ENCODE data around the gene LRG1. TPM values are rescaled to one million over a fixed set of nuclear protein-coding genes. Genes with fewer than 3 reads are reported as not detected.

The LRG1 gene
- total RNA-seq (2012; rRNA removed), result under 0.01 TPM in 1 of 2 replicates, not detected in the other

GRCh38 chr19:4539693-4540581 is at the start of gene LRG1:
LRG1 (minus strand) TSS chr19:4540036; CDS start chr19:4540013, 23 bp downstream.
- H3K4me1 ChIP-seq (ENCODE audit: control insufficient read depth, insufficient read depth, low read length), result no peaks in the 10 kb centered on the region
- H3K9ac ChIP-seq (ENCODE audit: low read depth, low read length), result no peak within 1 kb of the TSS
- H3K4me2 ChIP-seq (ENCODE audit: low read length), result no peak within 1 kb of the TSS
- no peaks in the 10 kb centered on the region for H3K9me3 ChIP-seq (replicated peaks; ENCODE audit: low read length)
- H3K36me3 ChIP-seq (ENCODE audit: insufficient read depth, low read length), result no peaks in the 10 kb centered on the region
- H3K27me3 ChIP-seq (ENCODE audit: control insufficient read depth, insufficient read depth, low read length), result peaks cover 38% of the 10 kb centered on the region
- H3K4me3 ChIP-seq (ENCODE audit: low read length), result no peak within 1 kb of the TSS

DNA sequence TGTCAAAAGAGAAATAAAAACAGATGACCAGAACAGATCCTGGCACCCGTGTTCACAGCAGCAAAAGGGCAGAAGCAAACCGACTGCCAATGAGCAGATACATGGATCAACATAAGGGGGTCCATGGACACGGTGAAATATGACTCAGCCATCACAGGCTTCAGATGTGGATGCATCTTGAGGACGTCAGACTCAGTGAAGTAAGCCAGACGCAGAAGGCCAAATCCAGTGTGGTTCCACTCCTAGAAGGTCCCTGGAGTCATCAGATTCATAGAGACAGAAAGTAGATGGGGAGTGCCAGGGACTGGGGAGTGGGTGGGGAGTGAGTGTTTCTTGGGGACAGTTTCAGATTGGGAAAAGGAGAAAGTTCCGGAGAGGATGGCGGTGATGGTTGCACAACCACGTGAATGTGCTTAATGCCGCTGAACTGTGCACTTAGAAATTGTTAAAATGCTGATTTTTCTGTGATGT is 48.5 kb upstream of the LRG1 start:
- Histone ChIP-seq H3K27me3 (ENCODE audit: control insufficient read depth, insufficient read depth, low read length) (peaks cover 33% of the 10 kb centered on the region), H3K9me3 (replicated peaks; ENCODE audit: low read length) (no peaks in the 10 kb centered on the region), H3K36me3 (ENCODE audit: insufficient read depth, low read length) (no peaks in the 10 kb centered on the region), H3K4me3 (ENCODE audit: low read length) (no peak overlapping the region), H3K4me1 (ENCODE audit: control insufficient read depth, insufficient read depth, low read length) (peaks cover 9% of the 10 kb centered on the region), H3K9ac (ENCODE audit: low read depth, low read length) (no peak overlapping the region), H3K4me2 (ENCODE audit: low read length) (no peak overlapping the region)

DNA sequence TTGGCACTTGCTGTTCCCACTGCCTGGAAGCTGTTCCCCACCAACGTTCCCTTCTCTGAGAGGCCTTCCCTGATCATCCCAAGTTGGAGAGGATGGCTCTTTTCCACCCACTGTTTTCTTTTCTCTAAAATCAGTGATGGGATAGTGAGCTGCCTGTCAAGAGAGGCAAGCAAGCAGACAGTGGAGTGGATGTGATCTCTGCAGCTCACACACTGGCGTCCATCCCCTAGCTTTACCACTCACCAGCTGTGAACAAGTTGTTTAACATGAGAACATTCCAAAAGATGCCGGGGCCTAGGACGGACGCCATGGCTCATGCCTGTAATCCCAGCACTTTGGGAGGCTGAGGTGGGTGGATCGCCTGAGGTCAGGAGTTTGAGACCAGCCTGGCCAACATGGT is 47.7 kb upstream of the LRG1 start:
- Histone ChIP-seq H3K9me3 (replicated peaks; ENCODE audit: low read length) (no peaks in the 10 kb centered on the region), H3K27me3 (ENCODE audit: control insufficient read depth, insufficient read depth, low read length) (peaks cover 33% of the 10 kb centered on the region), H3K36me3 (ENCODE audit: insufficient read depth, low read length) (no peaks in the 10 kb centered on the region), H3K9ac (ENCODE audit: low read depth, low read length) (no peak overlapping the region), H3K4me2 (ENCODE audit: low read length) (no peak overlapping the region), H3K4me1 (ENCODE audit: control insufficient read depth, insufficient read depth, low read length) (peaks cover 9% of the 10 kb centered on the region), H3K4me3 (ENCODE audit: low read length) (no peak overlapping the region)

- Histone ChIP-seq H3K4me3 (ENCODE audit: low read length) (no peak overlapping the region), H3K9me3 (replicated peaks; ENCODE audit: low read length) (no peaks in the 10 kb centered on the region), H3K4me2 (ENCODE audit: low read length) (no peak overlapping the region), H3K4me1 (ENCODE audit: control insufficient read depth, insufficient read depth, low read length) (peaks cover 9% of the 10 kb centered on the region), H3K36me3 (ENCODE audit: insufficient read depth, low read length) (no peaks in the 10 kb centered on the region), H3K27me3 (ENCODE audit: control insufficient read depth, insufficient read depth, low read length) (peaks cover 40% of the 10 kb centered on the region), H3K9ac (ENCODE audit: low read depth, low read length) (no peak overlapping the region)
Measured at GRCh38 chr19:4586691-4587090, 46.9 kb upstream of the LRG1 start.

DNA sequence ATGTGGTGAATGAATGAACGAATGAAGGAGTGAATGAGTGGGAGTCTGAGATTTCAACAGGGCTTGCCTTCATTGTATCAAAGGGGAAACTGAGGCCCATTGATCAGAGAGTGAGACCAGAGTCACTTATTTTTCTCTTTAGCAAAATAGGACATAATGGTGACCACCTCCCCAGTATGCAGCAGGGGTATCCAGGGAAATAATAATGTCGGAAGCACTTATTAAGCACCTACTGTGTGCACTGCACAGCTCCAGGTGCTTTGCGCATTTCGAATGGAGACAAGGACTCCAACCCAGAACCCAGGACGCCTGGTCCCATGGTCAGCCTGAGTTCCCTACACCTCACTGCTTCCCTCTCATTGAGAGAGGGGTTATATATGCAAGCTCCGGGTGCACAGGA is 46.4 kb upstream of the LRG1 start:
- Histone ChIP-seq H3K9ac (ENCODE audit: low read depth, low read length) (no peak overlapping the region), H3K4me3 (ENCODE audit: low read length) (no peak overlapping the region), H3K27me3 (ENCODE audit: control insufficient read depth, insufficient read depth, low read length) (peaks cover 36% of the 10 kb centered on the region), H3K36me3 (ENCODE audit: insufficient read depth, low read length) (no peaks in the 10 kb centered on the region), H3K4me2 (ENCODE audit: low read length) (no peak overlapping the region), H3K9me3 (replicated peaks; ENCODE audit: low read length) (no peaks in the 10 kb centered on the region), H3K4me1 (ENCODE audit: control insufficient read depth, insufficient read depth, low read length) (peaks cover 9% of the 10 kb centered on the region)

GRCh38 chr19:4585556-4585955 is 45.7 kb upstream of the LRG1 start:
- no peaks in the 10 kb centered on the region for H3K9me3 ChIP-seq (replicated peaks; ENCODE audit: low read length)
- peaks cover 32% of the 10 kb centered on the region for H3K27me3 ChIP-seq (ENCODE audit: control insufficient read depth, insufficient read depth, low read length)
- no peak overlapping the region for H3K4me3 ChIP-seq (ENCODE audit: low read length)
- H3K36me3 ChIP-seq (ENCODE audit: insufficient read depth, low read length), result no peaks in the 10 kb centered on the region
- H3K4me1 ChIP-seq (ENCODE audit: control insufficient read depth, insufficient read depth, low read length), result peaks cover 9% of the 10 kb centered on the region
- H3K9ac ChIP-seq (ENCODE audit: low read depth, low read length), result no peak overlapping the region
- no peak overlapping the region for H3K4me2 ChIP-seq (ENCODE audit: low read length)

DNA sequence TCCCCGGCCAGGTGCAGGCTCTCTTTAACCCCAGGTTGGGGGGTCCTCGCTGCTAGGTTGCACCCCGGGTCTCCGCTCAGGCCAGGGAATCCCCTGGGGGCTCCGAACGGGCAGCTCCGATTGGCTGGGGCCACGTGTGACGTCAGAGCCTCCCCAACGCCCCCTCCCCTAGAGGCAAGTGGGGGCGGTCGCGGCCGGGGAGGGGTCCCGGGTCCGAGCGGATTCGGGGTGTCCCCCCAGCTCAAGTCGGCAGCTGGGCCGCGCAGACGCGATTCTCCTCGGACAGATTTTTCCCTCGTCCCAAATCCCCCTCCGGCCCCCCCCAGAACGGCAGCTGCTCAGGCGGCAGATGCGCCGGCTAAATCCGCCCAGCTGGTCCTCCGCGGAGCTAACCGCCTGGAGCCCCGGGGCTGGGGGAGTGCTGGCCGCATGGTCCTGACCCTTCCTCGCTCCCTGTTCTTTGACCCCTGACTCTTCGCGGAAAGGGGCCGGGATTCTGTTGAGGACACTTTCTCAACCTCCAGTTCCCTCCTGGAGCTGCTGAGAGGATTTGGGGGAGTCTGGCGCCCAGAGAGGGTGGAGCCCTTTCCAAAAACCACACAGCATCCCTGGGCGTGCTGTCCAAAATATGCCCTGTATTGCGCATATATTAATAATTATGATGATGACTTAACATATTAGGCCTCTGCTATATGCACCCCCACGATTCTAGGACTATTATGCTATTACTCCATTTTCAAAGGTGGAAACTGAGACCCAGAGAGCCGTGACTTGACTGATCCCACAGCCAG is 45.0 kb upstream of the LRG1 start:
- Histone ChIP-seq H3K36me3 (ENCODE audit: insufficient read depth, low read length) (no peaks in the 10 kb centered on the region), H3K27me3 (ENCODE audit: control insufficient read depth, insufficient read depth, low read length) (peaks cover 38% of the 10 kb centered on the region), H3K9ac (ENCODE audit: low read depth, low read length) (peak overlapping the region; percentile 21), H3K9me3 (replicated peaks; ENCODE audit: low read length) (no peaks in the 10 kb centered on the region), H3K4me2 (ENCODE audit: low read length) (peak overlapping the region; percentile 80), H3K4me3 (ENCODE audit: low read length) (peak overlapping the region; percentile 64), H3K4me1 (ENCODE audit: control insufficient read depth, insufficient read depth, low read length) (peaks cover 9% of the 10 kb centered on the region)

- Histone ChIP-seq H3K36me3 (ENCODE audit: insufficient read depth, low read length) (no peaks in the 10 kb centered on the region), H3K9me3 (replicated peaks; ENCODE audit: low read length) (no peaks in the 10 kb centered on the region), H3K27me3 (ENCODE audit: control insufficient read depth, insufficient read depth, low read length) (peaks cover 45% of the 10 kb centered on the region), H3K4me1 (ENCODE audit: control insufficient read depth, insufficient read depth, low read length) (peaks cover 9% of the 10 kb centered on the region), H3K9ac (ENCODE audit: low read depth, low read length) (peak overlapping the region; percentile 21), H3K4me3 (ENCODE audit: low read length) (peak overlapping the region; percentile 64), H3K4me2 (ENCODE audit: low read length) (peak overlapping the region; percentile 80)
Measured at GRCh38 chr19:4583961-4584669, 44.3 kb upstream of the LRG1 start.

- H3K4me3 ChIP-seq (ENCODE audit: low read length), result no peak overlapping the region
- H3K9me3 ChIP-seq (replicated peaks; ENCODE audit: low read length), result no peaks in the 10 kb centered on the region
- H3K4me1 ChIP-seq (ENCODE audit: control insufficient read depth, insufficient read depth, low read length), result peaks cover 9% of the 10 kb centered on the region
- no peak overlapping the region for H3K9ac ChIP-seq (ENCODE audit: low read depth, low read length)
- no peak overlapping the region for H3K4me2 ChIP-seq (ENCODE audit: low read length)
- peaks cover 50% of the 10 kb centered on the region for H3K27me3 ChIP-seq (ENCODE audit: control insufficient read depth, insufficient read depth, low read length)
- no peaks in the 10 kb centered on the region for H3K36me3 ChIP-seq (ENCODE audit: insufficient read depth, low read length)
Measured at GRCh38 chr19:4582980-4583842, 43.4 kb upstream of the LRG1 start.

DNA sequence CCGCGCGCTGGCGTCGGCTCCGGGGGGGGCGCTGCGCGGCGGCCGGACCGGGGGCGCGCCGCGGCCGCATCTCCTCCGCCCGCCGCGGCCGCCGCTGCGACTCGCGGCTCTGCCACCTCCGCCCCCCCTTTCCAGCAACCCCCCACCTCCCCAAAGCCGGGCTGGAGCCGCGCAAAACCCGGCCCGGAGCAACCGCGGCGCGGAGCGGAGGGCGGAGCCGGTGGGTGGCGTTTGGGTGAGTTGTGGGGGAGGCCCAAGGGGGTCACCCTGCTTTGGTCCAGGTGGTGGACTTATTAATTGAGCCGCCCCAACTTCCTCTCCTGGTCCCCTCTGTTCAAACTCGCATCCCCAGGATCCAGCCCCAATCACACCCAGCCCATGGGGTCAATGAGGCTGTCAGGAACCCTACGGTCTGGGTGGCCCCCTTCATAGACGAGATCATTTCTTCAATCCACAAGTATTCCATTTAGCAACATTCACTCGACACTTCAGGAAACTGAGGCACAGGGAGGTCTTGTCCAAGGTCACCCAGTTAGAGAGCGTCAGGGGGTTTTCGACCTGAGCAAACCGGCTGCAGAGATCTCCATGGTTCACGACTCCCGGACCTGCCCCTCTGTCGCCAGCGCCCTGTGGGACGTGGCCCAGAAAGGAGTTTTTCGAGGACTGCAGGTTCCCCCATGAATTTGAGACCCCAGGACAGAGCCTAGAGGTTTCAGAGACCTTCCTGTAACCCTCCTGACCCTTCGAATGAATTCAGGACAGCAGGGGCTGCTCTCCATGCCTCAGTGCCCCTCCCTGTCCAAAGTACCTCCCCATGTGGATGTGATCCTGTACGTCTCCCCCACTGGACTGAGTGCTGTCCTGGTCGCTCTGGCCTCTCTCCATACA is 42.1 kb upstream of the LRG1 start:
- Histone ChIP-seq H3K9ac (ENCODE audit: low read depth, low read length) (no peak overlapping the region), H3K4me2 (ENCODE audit: low read length) (no peak overlapping the region), H3K4me1 (ENCODE audit: control insufficient read depth, insufficient read depth, low read length) (peaks cover 9% of the 10 kb centered on the region), H3K9me3 (replicated peaks; ENCODE audit: low read length) (no peaks in the 10 kb centered on the region), H3K27me3 (ENCODE audit: control insufficient read depth, insufficient read depth, low read length) (peaks cover 46% of the 10 kb centered on the region), H3K4me3 (ENCODE audit: low read length) (no peak overlapping the region), H3K36me3 (ENCODE audit: insufficient read depth, low read length) (no peaks in the 10 kb centered on the region)
